ENCODE results near the gene HEBP2. TPM values are rescaled to one million over a fixed set of nuclear protein-coding genes. Genes with fewer than 3 reads are reported as not detected.

HEBP2 gene
- total and polyA plus RNA-seq, 2 of the 4 experiments (the other 2 are of a cell fraction), result 3.9 to 6.1 TPM

DNA sequence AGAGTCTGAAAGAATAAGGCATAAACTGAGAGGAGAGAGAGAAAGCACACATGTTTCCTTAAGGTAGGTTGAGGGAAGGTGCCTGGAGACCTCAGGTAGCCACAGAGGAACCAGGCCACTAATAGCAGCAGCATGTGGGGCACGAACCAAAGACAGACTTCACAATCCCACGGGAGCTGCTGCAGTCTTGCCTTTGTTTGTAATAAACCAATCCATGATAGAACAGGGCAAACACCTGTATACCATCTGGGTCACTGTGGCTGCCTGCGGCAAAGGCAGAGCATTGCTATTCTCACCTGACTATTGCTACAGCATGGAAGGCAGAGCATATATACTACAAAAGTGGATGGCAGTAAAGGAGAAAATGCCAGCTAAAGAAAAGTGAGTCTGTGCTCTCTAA, 36.3 kb downstream of the HEBP2 start:
- ChIA-PET CTCF (no interaction called here), POLR2A (ENCODE audit: unreplicated experiment) (no interaction called here)
- BruUV-seq (replicated peaks), result no TSS peak
- no peak overlapping the region for H4K8ac ChIP-seq (ENCODE audit: low read depth in 2 of 2, low read length in 2 of 2)
- H3K27me3 ChIP-seq (ENCODE audit: control insufficient read depth, insufficient read depth, low read length), result no peaks in the 10 kb centered on the region
- H3K56ac ChIP-seq (ENCODE audit: extremely low read depth, insufficient read depth, low read length), result no peak overlapping the region
- no peak overlapping the region for H3K4me2 ChIP-seq (ENCODE audit: low read depth, low read length)
- ATAC-seq (ENCODE audit: low read depth) (no peak), DNase-seq (no peak)
- H2BK5ac ChIP-seq (ENCODE audit: low read depth, low read length, poor library complexity, severe bottlenecking), result no peak overlapping the region
- H3K9ac ChIP-seq (ENCODE audit: low read depth, low read length), result no peak overlapping the region
- no peak overlapping the region for H4K5ac ChIP-seq (ENCODE audit: low read depth, low read length)
- no peak overlapping the region for H3K27ac ChIP-seq (ENCODE audit: insufficient read depth, low read length)
- dilution Hi-C loops (cut with HindIII; ENCODE audit: low sequenced_read_pairs, unreplicated experiment), result no loop called here
- no peak overlapping the region for H2BK20ac ChIP-seq (ENCODE audit: low read depth, low read length)
- no CpG with 5 or more reads among the region's 3 CpGs for WGBS, 2 experiments (ENCODE audit: extremely low coverage in 2 of 2, insufficient read length in 1 of 2)
- H3K23ac ChIP-seq (ENCODE audit: low read depth, low read length), result no peak overlapping the region
- no peaks in the 10 kb centered on the region for H4K20me1 ChIP-seq (ENCODE audit: insufficient read depth, low read length)
- no peak overlapping the region for H2BK120ac ChIP-seq (ENCODE audit: low read depth, low read length)
- no peaks in the 10 kb centered on the region for H3K9me3 ChIP-seq (ENCODE audit: control insufficient read depth, insufficient read depth, low read length)
- H3K4me1 ChIP-seq (ENCODE audit: control insufficient read depth, insufficient read depth, low read length), result no peaks in the 10 kb centered on the region
- H3K4me3 ChIP-seq (ENCODE audit: insufficient read depth, low read depth, low read length), result no peak overlapping the region
- peaks cover 5% of the 10 kb centered on the region; the same call in 1 of the 2 replicates for H3K36me3 ChIP-seq (ENCODE audit: control insufficient read depth, insufficient read depth, low read length)
- no peak overlapping the region for H2AK5ac ChIP-seq (ENCODE audit: low read depth, low read length)
- H3K79me1 ChIP-seq (ENCODE audit: low read depth in 1 of 2, low read length in 2 of 2), result no peaks in the 10 kb centered on the region
- H2BK15ac ChIP-seq (ENCODE audit: low read depth, low read length), result no peak overlapping the region
- H3K18ac ChIP-seq (ENCODE audit: low read depth, low read length), result no peak overlapping the region
- no peak overlapping the region for H2AK9ac ChIP-seq (replicated peaks; ENCODE audit: low read depth, low read length, poor library complexity)
- no peak overlapping the region for H3K4ac ChIP-seq (ENCODE audit: low read depth, low read length)
- no peaks in the 10 kb centered on the region for H3K9me1 ChIP-seq (ENCODE audit: insufficient read depth, low read length)
- H3K14ac ChIP-seq (replicated peaks; ENCODE audit: low read depth, low read length), result no peak overlapping the region
- no peak overlapping the region for H2AFZ ChIP-seq (replicated peaks; ENCODE audit: low read length, poor library complexity)
- in situ Hi-C loops (cut with MboI; ENCODE audit: low sequenced_read_pairs), result no loop called here
- no peak overlapping the region for H4K91ac ChIP-seq (ENCODE audit: insufficient read depth, low read depth, low read length)
- intact Hi-C loops (cut with micrococcal nuclease), result no loop called here
- TF ChIP-seq NFE2L2 (IDR thresholded peaks at IDR 0.05; ENCODE audit: low read depth, low read length) (no peak), CHD1 (IDR thresholded peaks at IDR 0.05; ENCODE audit: low read depth, low read length) (no peak), MAFK (IDR thresholded peaks at IDR 0.05; ENCODE audit: low read depth, low read length) (no peak), MXI1 (IDR thresholded peaks at IDR 0.05; ENCODE audit: borderline replicate concordance, low read depth, low read length) (no peak), RAD21 (IDR thresholded peaks at IDR 0.05; ENCODE audit: low read length) (no peak), MAZ (IDR thresholded peaks at IDR 0.05; ENCODE audit: borderline replicate concordance, low read depth, low read length) (no peak), FOS (IDR thresholded peaks at IDR 0.05; ENCODE audit: low read depth, low read length) (no peak), CEBPB (IDR thresholded peaks at IDR 0.05; ENCODE audit: low read depth, low read length) (no peak), RFX5 (IDR thresholded peaks at IDR 0.05; ENCODE audit: low read depth, low read length) (no peak), POLR2A (IDR thresholded peaks at IDR 0.05; ENCODE audit: low read depth, low read length) (no peak)
- TF ChIP-seq, protein P1, sequence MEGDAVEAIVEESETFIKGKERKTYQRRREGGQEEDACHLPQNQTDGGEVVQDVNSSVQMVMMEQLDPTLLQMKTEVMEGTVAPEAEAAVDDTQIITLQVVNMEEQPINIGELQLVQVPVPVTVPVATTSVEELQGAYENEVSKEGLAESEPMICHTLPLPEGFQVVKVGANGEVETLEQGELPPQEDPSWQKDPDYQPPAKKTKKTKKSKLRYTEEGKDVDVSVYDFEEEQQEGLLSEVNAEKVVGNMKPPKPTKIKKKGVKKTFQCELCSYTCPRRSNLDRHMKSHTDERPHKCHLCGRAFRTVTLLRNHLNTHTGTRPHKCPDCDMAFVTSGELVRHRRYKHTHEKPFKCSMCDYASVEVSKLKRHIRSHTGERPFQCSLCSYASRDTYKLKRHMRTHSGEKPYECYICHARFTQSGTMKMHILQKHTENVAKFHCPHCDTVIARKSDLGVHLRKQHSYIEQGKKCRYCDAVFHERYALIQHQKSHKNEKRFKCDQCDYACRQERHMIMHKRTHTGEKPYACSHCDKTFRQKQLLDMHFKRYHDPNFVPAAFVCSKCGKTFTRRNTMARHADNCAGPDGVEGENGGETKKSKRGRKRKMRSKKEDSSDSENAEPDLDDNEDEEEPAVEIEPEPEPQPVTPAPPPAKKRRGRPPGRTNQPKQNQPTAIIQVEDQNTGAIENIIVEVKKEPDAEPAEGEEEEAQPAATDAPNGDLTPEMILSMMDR (conservative IDR thresholded peaks at IDR 0.05; ENCODE audit: low read depth, low read length), result no peak
